NOMO-1 treated with DMSO at 0.1 percent for 48 hours (cell line): Measurements from ENCODE around the gene PIP5KL1.

Source experiments
- DNase-seq: peaks from one replicate; lab custom pipeline; 2025; ENCODE audit not compliant: unreplicated experiment; lab: John Stamatoyannopoulos, UW

The PIP5KL1 gene, protein sequence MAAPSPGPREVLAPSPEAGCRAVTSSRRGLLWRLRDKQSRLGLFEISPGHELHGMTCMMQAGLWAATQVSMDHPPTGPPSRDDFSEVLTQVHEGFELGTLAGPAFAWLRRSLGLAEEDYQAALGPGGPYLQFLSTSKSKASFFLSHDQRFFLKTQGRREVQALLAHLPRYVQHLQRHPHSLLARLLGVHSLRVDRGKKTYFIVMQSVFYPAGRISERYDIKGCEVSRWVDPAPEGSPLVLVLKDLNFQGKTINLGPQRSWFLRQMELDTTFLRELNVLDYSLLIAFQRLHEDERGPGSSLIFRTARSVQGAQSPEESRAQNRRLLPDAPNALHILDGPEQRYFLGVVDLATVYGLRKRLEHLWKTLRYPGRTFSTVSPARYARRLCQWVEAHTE

DNA sequence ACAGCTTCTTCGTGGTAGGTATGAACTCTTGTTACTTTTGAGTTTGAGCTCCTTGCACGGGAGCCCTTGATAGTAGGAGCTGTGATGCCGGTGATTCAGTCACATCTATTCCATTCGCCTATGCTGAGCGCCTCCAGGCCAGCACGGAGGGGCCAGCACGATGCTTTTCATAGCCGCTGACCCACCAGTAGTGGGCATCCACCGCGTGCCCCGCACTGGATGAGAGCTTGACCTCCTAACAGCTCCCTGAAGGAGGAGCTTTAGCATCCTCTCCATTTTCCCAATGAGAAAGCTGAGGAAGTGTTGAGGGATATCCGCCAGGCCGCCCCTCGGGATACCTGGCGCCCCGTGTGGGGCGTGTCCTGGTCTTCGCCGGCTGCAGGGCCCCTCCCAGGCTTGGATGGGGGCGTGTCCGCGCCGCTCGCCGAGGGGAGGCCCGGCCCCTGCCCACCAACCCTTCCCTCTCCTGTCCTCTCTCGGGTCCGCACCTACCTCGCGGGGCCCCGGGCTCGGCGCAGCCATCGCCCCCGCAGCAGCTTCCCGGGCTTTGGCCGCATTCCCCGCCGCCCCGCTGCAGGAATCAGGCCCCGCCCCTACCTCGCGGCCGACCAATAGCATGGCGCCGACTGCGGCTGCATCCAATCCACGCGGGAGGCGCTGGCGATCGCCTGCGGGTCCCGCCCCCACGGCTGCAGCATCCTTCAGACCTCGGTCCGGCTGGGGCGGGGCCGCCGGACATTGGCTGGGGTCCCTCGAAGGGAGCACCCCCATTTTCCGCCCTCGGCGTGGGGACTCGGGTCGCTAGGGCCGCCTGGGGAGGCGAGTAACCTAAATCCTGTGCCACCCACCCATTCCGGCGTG is at the start of gene PIP5KL1:
Gene PIP5KL1, minus strand, starts transcription at position 547 of the 861 bp plus-strand sequence. Its CDS starts 25 bp downstream, at position 522.
- DNase-seq: peak; percentile 42

DNA sequence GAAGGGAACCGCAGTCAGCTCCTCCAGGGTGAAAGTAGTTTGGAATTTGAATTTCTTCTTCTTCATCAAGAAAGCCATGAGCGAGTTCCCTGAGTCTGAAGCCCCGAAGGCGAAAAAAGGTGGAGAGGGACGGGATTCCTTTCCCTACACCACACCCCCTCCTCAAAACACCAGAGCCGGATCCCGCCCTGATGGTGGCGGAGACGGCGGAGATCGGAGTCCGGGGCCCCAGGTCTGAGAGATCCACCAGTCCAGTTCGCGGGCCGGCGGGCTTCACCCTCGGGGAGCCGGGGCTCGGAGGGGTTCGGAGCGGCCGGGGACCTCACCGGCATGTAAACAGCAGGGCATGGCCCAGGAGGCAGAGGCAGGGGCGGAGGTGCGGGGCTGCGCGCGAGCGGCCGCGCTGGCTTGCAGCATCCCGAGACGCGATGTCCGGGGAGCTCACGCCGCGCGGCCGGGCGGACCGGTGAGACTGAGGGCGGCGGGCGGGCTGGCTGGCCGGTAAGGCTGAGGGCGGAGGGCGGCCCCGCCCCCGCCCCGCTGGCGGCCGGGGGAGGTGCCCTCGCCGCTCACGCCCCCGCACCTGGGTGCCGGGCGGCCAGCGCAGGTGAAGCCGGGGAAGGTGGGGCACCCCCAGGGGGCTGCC is 49.6 kb upstream of the PIP5KL1 start:
- no peak for DNase-seq

DNA sequence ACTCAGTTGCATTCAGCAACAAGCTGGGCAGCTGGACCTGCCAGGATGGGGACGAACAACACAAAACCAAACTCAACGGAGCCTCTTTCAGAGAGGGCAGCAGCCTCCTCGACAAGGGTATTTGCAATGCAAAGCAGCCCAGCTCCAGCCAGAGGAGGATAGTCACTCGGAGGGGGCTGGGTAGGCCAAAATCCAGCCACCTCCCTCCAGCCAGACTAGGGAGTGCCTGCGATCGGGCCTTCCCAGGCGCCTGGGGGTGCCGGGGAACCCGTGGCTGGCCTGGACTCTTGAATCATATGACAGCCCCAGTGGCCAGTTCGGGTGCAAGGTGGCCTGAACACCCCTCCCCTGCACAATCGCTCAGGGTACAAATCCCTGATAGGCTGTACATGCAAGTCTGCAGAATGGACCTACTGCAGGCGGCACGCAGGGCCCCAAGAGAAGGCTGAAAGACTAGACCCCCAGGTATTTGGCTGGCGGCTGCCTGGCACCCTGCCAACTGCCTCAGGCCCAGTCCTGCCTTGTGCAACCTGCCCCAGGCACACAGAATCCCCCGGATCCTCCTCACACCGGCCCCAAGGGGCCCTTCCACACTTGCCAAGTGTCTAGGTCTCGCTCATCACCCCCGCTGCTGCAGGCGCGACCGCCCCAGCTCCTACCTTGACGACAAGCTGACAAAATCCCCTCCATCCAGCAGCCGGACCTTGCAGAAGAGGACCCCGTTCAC is 48.9 kb upstream of the PIP5KL1 start:
- DNase-seq: no peak

DNA sequence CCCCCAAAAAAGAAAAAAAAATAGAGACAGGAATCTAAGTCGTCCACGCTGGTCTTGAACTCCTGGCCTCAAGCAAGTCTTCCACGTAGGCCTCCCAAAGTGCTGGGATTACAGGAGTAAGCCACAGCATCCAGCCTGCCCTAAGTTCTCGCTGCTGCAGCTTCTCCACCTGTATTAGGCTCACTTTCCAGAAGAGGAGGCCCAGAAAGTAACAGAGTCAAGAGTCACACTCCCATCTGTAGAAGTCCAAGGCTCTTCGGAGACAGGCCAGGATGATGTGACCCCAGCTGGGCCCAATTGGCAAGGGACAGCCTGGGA is 48.4 kb upstream of the PIP5KL1 start:
- no peak for DNase-seq

DNA sequence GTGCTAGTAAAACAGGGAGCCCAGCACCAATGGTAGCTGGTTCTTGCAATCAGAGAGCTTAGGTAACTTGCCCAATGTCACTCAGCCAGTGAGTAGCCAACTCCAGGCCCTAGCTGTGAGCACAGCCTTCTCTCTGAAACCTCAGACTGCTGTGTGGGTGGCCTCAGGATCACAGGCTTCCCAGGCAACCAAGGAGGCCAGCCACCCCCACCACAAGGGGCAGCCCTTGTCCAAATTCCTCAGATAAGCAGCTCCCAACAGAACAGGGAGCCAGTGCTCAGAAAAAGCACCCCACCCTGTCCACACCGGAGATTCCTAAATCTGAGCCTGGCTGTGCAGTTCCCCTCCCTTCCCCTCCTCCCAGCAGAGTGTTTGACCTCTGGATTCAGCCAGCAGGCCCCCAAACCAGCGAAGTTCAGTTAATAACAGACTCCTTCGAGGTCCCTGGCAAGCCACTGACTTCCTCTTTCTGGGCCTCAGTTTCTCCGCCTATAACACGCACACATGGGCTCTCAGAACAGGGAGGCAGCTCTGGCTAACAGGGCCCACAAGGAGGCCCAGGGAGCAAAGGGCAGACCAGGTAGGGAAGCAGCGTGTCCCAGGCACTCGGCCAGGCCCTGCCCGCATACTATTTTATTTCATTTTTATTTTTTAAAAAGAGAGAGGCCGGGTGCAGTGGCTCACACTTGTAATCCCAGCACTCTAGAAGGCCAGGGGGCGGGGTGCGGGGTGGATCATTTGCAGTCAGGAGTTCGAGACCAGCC is 47.5 kb upstream of the PIP5KL1 start:
- no peak for DNase-seq

DNA sequence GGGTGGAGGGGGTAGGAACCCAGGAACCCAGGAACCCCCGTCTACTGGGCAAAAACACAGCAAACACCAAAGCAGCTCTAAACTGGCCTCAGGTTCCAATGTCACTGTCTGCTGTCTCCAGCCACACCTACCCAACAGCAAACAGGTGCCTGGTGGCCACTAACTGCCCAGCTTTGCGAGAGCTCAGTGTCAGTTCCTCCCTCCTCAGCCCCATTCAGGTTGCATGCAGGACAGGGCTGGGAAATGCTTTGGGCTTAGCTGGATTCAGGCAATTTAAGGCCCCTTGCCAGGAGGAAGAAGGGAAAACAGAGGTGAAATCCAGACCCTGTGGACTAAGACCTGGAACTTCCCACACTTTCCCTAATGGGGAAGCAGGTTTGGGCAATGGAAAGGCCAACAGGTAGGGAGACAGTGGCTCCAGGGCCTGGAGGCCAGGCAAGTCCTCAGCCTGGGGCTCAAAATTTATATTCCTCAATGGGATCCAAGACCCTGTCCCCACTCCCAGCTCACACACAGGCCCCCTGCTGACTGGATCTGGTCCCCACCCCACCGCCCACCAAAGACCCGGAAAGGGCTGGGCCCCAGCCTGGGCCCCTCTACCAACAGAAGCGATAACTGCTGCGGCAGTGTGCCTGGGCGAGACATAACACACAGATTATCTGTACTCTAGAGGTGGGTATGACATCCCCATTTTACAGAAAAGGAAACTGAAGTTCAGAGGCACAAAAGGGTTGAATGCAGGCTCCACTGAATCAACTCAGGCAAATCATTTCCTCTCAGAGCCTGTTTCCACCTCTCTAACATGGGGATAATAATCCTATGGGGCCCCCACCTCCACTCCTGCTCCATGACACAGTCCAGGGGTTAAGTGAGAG is 46.7 kb upstream of the PIP5KL1 start:
- DNase-seq: no peak

DNA sequence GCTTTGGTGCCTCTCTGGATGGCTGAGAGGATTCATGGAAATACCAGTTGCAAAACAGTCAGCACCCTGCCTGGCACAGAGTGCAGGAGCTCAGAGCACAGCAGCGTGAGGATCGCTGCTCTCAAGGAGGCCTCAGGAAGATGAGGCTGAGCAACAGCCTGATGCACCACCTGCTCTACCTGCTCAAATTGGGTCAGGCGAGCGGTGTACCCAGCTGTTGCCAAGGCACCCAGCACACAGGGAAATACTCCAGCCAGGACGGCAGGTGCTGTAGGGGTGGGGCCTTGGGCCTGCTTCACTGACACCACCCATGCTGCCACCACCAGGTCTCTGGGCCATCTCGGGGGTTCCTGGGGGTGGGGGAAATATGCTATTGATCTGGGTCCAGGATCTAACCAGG is 45.9 kb upstream of the PIP5KL1 start:
- DNase-seq: no peak

DNA sequence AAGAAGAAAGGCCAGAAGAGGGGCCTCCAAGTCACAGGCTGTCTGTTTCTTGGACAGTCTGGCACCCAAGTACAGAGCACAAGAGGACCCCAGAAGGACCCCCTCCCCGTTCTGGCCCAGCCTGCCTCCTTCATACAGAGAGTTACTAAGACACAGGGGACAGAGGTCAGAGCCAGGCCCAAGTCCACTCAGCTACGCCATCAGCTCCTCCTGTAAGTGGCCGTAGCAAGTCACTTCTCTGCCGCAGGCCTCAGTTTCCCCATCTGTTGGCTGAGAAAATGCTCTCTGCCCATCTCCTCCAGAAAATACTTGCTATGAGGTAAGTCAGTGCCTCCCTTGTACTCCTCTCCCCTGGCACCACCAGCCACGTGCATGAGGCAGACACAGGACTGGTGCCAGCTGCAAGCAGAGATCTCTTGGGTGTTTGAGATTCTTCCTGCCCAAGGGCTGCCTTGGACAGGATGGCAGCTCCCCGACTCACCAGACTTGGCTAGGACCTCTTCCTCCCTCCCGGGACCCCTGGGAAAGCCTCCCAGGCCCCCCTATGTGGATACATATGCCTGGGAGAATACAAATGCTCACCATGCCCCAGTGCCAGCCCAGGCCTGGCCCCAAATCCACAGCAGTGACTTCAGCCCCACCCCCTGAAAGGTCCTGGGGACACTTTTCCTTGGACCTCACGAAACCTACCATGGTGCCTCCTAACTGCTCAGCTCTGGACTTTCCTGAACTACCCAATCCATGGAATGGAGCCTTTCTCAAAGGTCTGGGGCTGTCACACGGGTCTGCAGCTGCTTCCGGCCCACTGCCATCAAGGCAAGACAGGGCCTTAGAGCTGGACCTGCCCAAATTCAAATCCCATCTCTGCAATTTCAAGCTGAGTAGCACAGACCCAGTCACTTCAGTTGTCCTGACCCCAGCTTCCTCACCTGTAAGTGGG is 45.1 kb upstream of the PIP5KL1 start:
- no peak for DNase-seq

DNA sequence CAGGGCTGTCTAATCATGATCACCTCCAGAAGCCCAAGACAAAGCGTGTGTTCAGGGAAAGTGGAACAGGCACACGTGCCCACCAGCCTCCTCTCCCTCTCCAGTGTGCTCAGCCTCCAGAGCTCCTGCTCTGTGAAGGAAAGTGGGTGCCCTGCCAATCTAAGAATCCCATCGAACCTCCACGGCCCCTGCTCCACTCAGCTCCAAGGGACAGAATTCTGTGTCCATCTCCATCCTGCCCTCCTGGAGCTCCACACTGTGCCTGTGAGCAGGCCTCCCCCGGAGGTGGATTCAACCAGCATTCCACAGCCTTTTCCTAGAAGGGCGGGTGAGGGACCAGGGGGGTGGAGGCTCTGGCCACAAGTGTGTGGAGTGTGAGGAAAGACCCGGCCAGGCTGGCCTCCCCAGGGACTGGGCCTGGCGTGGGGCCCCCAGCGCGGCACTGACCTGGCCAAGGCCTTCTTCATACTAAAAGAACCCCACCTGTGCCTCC is 44.2 kb upstream of the PIP5KL1 start:
- no peak for DNase-seq

DNA sequence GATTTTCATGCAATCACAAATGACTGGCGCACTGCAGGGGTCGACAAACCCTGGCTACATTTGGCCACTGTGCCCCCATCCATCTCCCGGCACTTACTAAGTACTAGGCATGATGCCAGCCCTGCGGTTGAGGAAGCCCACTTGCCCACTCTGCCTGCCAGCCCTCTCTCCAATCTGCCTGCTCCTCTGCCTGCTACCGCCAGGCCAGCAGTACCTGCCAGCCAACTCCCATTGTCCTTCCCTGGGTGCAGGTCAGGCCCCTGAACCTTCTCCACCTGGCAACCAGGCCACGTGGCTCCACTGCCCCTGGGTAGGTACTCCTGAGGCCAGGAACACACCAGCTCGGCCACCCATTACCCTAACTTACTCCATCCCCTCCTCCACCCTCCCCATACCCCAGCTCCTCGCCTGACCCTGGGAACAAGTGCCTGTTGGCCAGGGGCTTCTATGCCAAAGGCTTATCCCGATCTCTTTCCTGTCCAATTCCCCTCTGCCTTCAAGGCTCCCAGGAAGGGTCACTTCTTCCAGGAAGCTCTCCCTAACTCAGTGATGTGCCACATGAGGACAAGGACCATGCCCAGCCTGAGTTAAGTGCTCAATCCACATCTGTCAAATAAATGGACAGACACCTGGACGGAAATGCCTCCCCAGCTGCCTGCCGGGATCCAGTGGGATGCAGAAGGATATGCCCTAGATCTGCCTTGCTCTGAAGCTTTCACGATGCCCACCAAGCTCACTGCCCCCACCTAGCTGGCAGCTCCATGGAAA is 43.6 kb upstream of the PIP5KL1 start:
- DNase-seq: no peak

DNA sequence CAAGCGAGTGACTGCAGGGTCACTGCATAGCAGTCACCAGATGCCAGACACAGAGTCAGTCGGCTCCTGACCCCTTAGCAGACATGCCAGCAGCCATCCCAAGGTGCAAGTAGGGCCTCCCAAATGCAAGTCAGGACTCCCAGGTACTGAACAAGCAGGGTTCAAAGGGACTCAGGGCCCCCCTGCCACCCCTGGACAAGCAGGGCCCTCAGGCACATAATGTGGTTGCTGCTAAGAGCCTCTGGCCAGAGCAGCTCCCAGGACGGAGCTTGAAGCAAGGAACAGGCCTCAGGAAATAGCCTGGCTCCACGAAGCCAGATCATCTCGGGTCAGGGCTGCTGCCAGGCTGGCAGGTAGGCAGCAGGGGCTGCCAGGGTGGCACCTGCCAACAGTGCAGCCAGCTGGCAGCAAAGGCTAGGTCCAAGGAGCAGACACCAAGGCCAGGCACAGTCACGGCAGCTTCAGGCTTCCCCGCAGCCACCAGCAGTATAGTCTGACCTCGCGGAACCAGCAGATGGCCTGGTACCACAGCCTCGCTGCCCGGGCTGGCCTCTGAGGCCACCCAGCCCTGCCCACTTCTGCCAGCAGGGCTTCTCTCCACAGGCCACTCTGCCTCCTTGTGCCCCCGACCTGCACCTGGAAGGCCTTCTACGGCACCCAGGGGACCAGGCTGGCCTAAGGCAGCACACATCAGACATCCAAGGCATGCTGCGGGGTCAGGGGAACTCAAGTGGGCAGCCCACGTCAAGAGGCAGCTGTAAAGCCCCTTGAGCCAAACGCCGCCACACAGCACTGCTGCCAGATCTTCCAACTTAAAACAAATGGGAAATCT is 42.8 kb upstream of the PIP5KL1 start:
- DNase-seq: no peak

DNA sequence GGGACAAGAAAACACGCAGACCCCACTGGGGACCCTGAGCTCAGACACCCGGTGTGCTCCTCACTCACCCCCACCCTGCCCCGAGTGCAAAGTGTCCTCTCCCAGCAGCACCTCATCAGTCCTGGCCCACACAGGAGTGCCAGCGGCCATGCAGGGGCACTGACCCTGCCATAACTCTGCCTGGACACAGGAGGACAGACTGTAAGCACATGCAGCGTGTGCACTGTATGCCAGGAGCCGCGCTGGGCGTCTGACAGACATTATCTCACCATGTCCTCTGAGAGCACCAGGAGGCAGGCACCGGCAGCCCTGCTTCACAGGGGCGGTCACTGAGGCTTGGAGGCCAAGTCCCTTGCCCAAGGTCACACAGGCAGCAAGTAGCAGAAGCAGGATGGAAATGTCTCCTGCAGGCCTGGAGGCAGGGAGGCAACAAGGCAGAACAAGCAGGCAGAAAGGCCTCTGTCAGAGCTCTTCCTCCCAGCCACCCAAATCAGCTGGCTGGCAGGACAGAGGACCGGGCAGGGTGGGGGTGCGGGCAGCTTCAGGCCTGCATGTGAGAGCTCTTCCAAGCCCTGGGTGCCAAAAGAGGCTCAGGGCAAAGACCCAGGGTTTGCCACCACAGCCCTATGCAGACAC is 41.8 kb upstream of the PIP5KL1 start:
- no peak for DNase-seq

DNA sequence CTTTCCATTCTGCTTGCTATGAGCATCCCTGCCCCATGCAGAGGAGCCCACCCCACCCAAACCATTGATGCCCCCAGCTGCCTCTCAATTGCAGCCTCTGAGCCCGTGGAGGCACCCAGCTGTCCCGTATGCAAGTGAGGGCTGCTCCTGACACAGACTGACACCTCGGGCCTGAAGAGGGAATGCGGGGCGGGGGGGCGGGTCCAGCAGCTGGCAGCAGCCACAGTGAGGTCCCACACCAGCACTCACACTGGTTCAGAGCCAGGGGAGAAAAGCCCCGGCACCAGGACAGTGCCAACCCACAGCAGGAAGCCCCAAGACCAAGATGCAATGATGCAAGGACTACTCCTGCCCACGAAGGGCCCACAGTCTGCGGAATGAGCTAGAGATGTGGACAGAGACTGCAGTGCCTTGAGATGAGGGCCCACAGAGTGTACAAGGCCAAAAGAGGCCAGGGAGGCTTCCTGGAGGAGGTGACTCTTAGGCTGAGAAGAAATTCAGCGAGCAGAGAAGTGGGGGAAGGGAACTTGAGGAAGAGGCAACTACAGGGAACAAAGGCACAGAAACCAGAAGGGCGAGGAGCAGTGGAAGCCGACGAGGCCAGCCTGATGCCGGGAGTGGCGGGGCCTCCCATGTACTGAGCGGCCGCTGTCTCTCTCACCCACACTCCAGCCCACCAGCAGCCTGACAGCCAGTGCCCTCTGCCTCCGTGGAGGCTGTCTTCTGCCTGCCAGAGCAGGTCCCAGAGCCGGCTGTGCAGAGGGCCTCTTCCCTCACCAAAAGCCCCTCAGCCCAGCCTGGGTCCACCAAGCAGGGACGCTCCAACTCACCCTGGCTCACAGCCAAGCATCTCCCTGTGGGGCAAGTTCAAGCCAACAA is 41.0 kb upstream of the PIP5KL1 start:
- DNase-seq: no peak

DNA sequence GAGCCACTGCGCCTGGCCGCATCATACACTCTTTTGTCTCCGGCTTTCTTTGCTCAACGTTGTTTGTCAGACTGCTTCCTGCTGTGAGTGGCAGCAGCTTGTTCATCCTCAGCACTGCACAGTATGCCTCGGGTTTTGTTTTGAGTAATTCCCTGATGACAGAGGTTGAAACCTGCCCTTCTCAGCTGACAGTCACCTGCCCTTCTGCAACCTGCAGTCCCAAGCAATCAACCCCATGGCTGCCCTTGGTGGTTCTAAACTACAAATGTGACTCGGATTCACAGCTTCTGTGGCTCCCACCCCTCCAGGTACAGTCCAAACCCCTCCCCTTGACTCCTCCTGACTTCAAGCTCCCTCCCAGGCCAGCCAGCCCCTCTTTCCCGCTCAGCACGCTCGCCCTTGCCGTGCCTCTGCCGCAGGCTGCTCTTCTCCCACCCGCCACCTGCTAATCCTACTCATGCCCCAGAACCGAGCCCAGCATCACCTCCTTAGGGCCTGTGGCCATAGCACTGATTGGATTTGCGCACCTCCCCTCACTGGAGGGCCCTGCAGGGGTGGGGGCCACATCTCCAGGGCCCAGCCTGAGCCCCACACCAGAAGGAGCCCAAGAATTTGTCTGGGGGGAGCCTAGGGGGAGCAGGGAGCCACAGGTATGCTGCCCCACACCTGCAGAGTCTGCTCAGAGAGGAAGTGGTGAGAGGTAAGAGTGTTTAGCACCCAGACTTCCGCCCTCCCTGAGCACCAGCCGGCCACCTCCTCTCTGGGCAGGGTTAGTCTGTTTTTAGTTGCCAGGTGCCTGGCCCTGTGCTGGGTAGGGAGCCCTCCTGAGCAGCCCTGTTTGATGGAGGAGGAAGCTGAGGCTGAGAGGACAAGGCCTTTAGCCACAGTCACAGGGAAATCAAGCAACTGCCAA is 40.1 kb upstream of the PIP5KL1 start:
- no peak for DNase-seq
